ENCODE measurements around the gene ETV5.

DNA sequence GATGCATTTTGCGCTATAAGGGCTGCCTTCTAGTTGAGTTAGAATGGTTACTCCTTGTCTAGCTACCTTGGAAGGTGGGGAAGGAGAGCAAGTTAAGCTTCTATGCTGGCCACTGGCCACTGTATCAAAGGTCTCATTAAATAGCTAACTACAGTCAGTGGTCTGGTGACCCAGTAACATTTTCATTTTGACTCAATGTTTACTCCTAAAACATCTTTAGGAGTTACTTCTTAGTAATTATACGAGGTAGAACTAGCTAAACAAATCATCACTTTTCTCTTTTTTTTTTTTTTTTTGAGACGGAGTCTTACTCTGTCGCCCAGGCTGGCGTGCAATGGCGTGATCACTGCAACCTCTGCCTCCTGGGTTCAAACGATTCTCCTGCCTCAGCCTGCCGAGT lies 26.7 kb downstream of the ETV5 start:
- TF ChIP-seq EP300 (IDR thresholded peaks at IDR 0.05; ENCODE audit: borderline replicate concordance in 1 of 2, low read depth in 1 of 2, low read length in 1 of 2) (no peak), GABPA (IDR thresholded peaks at IDR 0.05; ENCODE audit: low read depth) (no peak), RFX5 (IDR thresholded peaks at IDR 0.05; ENCODE audit: low read length) (no peak), FOSL2 (IDR thresholded peaks at IDR 0.05; ENCODE audit: borderline replicate concordance, low read depth) (no peak), YY1 (IDR thresholded peaks at IDR 0.05; ENCODE audit: low read depth) (no peak), JUND (IDR thresholded peaks at IDR 0.05) (no peak), SIN3A (IDR thresholded peaks at IDR 0.05; ENCODE audit: borderline replicate concordance, low read depth, low read length) (no peak), RAD21 (IDR thresholded peaks at IDR 0.05; ENCODE audit: low read length) (no peak), POLR2AphosphoS5 (IDR thresholded peaks at IDR 0.05; ENCODE audit: low read depth, low read length) (no peak), TAF1 (IDR thresholded peaks at IDR 0.05; ENCODE audit: borderline replicate concordance, low read depth, low read length) (no peak)
- TF ChIP-seq, protein P1, sequence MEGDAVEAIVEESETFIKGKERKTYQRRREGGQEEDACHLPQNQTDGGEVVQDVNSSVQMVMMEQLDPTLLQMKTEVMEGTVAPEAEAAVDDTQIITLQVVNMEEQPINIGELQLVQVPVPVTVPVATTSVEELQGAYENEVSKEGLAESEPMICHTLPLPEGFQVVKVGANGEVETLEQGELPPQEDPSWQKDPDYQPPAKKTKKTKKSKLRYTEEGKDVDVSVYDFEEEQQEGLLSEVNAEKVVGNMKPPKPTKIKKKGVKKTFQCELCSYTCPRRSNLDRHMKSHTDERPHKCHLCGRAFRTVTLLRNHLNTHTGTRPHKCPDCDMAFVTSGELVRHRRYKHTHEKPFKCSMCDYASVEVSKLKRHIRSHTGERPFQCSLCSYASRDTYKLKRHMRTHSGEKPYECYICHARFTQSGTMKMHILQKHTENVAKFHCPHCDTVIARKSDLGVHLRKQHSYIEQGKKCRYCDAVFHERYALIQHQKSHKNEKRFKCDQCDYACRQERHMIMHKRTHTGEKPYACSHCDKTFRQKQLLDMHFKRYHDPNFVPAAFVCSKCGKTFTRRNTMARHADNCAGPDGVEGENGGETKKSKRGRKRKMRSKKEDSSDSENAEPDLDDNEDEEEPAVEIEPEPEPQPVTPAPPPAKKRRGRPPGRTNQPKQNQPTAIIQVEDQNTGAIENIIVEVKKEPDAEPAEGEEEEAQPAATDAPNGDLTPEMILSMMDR (IDR thresholded peaks at IDR 0.05) = no peak
- TF ChIP-seq, protein P2, sequence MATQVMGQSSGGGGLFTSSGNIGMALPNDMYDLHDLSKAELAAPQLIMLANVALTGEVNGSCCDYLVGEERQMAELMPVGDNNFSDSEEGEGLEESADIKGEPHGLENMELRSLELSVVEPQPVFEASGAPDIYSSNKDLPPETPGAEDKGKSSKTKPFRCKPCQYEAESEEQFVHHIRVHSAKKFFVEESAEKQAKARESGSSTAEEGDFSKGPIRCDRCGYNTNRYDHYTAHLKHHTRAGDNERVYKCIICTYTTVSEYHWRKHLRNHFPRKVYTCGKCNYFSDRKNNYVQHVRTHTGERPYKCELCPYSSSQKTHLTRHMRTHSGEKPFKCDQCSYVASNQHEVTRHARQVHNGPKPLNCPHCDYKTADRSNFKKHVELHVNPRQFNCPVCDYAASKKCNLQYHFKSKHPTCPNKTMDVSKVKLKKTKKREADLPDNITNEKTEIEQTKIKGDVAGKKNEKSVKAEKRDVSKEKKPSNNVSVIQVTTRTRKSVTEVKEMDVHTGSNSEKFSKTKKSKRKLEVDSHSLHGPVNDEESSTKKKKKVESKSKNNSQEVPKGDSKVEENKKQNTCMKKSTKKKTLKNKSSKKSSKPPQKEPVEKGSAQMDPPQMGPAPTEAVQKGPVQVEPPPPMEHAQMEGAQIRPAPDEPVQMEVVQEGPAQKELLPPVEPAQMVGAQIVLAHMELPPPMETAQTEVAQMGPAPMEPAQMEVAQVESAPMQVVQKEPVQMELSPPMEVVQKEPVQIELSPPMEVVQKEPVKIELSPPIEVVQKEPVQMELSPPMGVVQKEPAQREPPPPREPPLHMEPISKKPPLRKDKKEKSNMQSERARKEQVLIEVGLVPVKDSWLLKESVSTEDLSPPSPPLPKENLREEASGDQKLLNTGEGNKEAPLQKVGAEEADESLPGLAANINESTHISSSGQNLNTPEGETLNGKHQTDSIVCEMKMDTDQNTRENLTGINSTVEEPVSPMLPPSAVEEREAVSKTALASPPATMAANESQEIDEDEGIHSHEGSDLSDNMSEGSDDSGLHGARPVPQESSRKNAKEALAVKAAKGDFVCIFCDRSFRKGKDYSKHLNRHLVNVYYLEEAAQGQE (IDR thresholded peaks at IDR 0.05; ENCODE audit: low read depth, low read length) = no peak
